Peyer's patch (tissue), 4 donors: Measurements from ENCODE around the gene NOC2L.

ENCODE experiments used
- CTCF ChIP-seq, 6 experiments: fragments of 450-650 bp in 4 of 6; fragments of 200-600 bp in 2 of 6; sonication (generic) in 1 of 6; IDR thresholded peaks; one replicate each; pipeline ENCODE4 v1.5.1; 2017 to 2019; ENCODE audit warnings: antibody characterized with exemption in 6 of 6, mild to moderate bottlenecking in 3 of 6, moderate library complexity in 1 of 6
- POLR2A ChIP-seq, 2 donors: fragments of 450-650 bp; IDR thresholded peaks; one replicate each; pipeline ENCODE4 v1.5.1; 2017; ENCODE audit warnings: antibody characterized with exemption in 2 of 2, mild to moderate bottlenecking in 2 of 2, moderate library complexity in 2 of 2

GRCh38 chr1:980602-981395 lies 21.7 kb upstream of the NOC2L start:
- TF ChIP-seq CTCF (IDR thresholded peaks at IDR 0.05) (no peak), POLR2A (IDR thresholded peaks at IDR 0.05) (no peak)
